Stimulated activated CD8-positive, alpha-beta memory T cell treated with anti-CD3 and anti-CD28 coated beads, Interleukin-12 subunit alpha, Interleukin-12 subunit beta, amount 100 ng/mL, for 24 hours (primary cell): ENCODE results near the gene WNT3.
"Not testable (repeated sequence)": the region's sequence is repeated elsewhere in the genome, so short reads cannot be mapped to it uniquely, and the experiment has no call there.

Experiments used
- DNase-seq: peaks from one replicate; pipeline ENCODE4 v3.0.0-alpha.2; 2020; ENCODE audit errors: extremely low read depth

Gene WNT3

DNA sequence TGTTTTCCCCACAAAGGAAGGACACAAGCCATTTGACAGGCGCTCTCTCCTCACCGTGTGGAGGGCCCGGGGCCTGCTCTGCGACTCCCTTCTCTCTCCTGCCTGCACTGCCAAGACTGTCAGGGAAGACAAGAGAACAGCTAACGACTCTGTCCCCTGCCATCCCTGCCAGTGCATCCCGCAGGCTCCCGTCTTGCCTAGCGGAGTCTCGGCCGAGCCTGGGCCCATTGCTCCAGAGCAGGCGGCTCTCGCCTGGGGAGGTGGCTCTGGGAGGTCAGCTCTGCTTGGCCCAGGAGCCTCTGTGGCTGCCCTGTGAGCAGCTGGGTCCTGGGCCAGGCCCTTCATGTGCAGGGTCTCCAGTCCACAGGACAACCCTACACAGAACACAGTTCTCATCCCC lies 53.0 kb downstream of the WNT3 start:
- no peak for DNase-seq

DNA sequence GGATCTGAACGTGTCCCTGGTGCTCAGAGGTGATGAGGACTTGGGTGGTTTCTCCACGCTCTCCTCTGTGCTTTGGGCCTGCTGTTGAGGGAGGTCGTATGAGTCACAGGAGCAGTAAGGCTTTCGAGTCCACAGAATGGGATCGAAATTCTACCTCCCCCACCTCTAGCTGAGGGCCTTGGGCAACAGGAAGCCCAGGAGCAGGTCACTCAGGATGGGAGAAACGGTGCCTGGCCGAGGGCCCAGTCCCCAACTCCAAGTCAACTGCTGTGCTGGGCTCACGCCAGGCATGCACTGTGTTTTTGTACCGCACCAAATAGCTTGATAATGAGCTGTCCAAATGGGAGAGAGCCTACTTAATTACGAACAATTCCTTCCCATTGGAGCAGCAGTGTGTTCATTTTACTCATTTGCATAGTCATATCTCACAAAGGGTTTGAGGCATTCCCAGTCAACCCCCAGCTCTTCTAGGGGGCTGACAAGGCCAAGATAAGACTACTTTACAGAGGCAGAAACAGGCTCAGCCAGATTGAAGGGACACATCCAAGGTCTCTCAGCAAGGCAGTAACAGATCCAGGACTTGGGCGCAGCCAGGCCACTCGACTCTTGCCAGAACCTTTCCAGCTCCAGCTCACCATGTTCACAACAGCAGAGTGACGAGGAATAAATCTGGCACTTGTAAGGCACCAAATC lies 53.6 kb downstream of the WNT3 start:
- no peak for DNase-seq

DNA sequence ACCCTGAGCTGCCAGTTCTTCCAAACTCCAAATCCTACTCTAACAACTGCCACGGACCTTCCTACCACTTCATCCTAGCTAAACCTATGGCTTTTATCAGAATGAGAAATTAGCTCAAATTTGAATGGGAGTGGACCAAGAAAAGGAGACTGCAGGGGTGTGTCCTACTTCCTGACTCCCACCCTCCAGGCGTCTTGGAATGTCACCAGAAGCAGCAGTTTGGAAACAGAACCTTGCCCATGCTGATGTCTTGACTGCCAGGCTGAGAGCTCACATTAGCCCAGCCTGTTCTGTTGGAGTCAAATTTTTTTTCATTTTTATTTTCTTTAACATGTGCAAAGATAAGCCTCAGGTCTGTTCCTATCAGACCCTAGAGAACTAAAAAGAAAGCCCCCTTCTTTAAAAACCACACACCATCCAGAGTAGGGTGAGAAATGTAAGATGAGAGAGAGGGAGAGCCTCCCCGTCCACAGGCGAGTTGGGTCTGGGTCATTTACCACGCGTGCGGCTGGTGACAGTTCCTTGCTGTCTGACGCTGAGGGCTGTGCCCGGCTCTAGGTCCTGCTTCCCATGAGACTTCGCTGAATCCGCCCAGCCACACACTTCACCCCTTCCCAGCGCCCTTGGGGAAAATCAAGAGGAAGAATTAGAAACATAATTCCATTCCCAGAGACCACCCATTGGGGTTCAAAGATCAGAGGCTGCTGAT lies 54.3 kb downstream of the WNT3 start:
- no peak for DNase-seq

DNA sequence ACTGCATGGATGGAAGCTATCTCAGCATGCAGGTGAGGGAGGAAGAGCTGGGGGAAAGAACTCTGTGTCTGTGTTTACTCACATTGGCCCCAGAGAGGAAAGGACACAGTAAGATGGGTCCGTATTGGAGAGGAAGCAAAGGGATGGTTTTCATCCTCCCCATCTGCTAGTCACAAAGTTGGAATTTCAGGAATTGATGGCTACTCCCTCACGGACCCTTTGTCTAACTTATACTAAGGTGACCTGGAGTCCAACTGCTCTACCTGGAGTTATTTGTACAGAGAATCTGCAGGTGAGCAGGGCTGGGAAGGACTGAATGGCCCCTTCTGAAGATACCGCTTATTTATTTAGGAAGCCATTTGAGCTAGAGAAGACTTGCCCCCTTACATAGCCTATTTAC lies 55.1 kb downstream of the WNT3 start:
- no peak for DNase-seq

DNA sequence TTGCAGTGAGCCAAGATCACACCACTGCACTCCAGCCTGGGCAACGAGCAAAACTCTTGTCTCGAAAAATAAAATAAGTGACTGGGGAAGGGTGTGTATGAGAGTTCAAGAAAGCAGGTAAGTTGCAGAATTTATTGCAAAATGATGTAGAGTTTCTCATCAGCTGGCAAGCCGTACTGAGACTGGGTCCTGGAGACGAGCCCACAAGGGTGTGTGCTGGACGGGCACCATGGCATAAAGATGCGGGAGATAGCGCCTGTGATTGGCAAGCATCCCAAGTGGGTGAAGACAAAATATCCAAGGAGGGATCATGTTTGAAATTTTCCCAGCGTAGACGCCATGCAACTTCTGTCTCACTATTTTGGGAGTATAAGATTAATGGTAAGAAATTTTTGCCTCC lies 59.4 kb downstream of the WNT3 start:
- no peak for DNase-seq

DNA sequence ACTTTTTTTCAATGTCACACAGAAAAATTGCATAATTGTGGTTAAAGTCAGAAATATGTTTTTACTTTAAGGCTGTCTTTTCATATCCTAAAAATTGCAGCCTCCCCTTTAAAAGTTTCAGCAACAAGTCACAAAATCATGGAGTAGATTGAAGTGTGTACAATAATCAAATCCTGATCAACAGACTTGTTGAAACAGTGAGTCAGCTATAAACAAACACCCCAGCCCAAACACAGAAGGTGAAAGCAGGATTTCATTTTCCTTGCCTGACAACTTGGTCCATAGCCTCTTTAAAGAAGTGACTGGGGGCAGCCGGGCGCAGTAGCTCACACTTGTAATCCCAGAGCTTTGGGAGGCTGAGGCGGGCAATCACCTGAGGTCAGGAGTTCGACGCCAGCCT lies 59.9 kb downstream of the WNT3 start:
- no peak for DNase-seq

DNA sequence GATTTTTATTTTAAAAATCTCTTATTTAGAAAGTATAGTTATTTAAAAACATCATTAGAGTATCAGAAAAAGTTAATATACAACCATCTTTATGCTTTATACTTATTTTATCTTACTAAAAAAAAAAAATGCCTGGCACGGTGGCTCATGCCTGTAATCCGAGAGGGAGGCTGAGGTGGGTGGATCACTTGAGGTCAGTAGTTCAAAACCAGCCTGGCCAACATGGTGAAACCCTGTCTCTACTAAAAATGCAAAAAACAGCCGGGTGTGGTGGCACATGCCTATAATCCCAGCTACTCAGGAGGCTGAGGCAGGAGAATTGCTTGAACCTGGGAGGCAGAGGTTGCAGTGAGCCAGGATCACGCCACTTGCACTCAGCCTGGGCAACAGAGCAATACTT lies 60.9 kb downstream of the WNT3 start:
- DNase-seq, result not testable (repeated sequence)

DNA sequence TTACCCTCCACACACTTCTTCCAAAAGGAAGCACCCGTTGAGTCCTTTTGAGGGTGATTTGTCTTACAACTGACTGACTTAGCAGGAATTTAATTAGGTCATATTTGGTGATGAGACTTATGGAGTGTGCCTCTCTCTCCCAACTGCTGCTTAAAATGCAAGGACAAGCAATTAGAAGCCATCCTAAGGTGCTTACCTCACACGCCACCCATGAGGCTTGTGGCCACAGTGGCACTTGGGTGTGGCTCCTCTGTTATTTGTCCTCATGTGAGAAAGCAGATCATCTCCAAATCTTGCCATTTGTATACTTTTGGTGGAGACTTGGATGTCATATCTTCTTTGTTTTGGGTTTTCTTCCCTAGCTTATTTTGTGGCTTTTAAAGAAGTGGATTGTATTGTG lies 61.6 kb downstream of the WNT3 start:
- DNase-seq, result no peak

DNA sequence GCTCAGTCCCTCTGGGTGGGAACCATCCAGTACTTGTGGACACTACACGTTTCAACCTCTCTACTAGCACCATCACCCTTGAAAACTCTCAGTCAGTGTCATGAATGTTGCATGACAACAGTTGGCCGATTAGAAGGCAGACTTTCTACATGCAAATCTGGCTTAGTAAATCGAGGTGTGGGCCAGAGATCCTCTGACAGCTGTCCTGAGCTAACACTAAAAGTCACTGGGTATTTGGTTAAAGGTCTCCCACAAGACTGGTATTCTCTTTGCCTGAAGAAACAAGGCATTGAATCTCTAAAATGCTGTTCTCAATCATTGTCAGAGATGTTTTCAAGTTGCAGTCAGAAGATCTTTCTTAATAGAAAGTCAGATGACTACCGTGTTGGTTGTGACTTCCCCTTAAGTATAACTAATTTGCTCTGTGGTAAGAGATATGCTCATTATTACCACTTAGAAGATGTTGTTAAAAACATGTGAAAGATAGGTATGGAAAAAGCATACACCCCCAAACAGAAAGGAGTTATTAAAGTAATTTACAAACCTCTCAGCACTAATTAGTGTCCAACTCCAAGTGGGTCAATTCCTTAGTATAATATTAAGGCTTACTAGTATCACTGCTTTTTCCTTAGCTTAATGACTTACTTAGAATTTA lies 62.3 kb downstream of the WNT3 start:
- no peak for DNase-seq

DNA sequence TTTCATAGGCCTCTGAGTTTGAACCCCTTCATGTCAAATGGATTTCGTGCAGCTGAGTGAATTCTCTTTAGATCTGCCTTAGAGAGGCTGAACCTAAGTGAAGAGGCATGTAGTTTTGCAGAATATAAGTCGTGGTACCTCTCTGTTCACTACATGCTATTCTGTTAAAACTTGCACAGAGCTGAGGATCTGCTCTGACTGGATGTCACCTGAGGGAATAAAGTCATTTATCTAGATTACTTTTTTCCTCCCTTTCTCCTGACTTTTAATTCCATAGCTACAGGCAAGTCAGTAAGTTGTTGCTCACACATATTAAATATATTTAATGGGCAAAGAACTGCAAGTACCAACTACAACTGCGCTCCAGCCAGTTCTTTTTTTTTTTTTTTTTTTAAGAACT lies 64.7 kb downstream of the WNT3 start:
- no peak for DNase-seq

DNA sequence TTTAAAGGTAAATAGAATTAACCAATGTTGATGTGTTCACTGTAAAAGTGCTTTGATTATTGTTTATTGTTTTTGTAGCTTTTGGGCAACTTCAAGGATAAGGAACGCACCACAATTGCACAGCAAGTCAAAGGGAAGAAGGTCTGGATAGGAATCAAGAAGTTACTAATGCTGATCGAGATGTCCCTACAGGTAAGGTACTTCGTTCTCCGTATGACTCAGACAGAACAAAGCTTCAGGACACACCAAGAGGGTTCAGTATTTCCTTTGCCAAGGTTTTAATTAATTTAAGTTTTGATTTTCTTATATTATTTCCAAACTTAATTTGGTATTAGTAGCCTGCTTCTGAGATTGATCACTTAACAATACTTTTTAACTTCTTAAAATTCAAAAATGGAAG lies 67.1 kb downstream of the WNT3 start:
- DNase-seq, result no peak

DNA sequence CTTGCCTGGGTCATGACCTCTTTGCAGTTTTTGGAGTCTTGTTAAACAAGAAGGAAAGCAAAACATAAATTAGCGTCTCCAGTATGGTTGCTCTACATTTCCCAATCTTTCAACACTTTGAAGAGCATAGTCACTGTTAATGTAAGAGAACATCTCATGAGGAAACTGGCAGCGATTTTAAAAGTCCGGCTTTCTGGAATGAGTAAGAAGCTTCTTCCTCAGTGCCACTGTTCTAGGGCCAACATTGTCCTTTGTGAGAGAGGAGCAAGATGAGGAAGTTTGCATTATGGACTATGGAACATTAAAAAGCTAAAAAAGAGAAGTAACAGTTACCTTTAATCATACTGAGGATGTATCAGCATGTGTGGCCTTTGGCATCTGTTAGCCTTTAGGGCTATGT lies 73.1 kb downstream of the WNT3 start:
- DNase-seq, result no peak

DNA sequence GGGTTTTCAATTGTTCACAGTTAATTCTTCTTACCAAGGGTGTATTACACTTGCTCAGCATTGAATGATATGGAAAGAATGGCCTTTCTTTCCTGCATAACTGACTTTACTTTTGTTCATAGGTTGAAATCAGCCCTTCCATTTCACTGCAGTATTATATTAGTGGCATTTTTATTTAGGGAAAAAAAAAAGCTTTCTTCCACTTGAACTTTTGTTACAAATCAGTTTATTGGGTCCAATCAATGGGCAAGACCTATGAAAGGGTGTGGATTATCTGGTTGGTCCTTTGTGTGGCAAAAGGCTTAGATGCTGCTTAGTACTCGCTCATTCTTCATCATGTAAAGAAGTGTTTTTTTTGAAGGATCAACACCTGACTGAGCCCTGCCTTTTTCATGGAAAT lies 74.1 kb downstream of the WNT3 start:
- no peak for DNase-seq

DNA sequence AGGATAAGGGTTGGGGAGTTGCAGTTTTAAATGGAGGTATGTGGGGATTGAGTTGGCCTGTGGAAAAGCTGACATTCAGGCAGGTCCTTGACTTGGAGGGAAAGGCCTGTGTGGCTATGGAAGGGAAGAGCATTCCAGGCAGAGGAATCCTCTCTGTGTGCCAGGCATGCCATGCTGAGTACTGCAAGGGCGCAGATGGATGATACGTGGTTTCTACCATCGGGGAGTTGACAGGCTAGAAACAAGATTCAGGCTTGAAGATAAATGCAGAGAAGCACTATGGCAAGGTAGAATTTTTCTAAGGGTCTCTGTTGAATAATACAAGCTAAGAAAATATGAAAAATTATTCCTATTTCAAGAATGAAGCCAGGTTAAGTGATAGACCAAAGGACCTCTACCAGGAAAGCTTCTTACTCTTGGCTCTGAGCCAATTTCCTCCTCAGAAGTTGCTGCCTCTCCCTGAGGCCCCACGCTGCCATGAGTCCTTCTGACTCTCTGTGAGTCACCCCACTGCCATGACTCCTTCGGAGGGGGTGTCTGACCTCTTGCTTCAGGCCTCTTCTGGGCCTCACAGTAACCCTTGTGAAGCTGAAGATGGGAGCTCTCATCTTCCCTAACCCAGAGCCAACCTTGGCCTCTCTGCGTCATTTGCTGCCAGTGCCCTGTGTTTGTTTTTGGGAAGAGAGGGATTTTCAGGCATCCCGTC lies 75.8 kb downstream of the WNT3 start:
- DNase-seq, result no peak

DNA sequence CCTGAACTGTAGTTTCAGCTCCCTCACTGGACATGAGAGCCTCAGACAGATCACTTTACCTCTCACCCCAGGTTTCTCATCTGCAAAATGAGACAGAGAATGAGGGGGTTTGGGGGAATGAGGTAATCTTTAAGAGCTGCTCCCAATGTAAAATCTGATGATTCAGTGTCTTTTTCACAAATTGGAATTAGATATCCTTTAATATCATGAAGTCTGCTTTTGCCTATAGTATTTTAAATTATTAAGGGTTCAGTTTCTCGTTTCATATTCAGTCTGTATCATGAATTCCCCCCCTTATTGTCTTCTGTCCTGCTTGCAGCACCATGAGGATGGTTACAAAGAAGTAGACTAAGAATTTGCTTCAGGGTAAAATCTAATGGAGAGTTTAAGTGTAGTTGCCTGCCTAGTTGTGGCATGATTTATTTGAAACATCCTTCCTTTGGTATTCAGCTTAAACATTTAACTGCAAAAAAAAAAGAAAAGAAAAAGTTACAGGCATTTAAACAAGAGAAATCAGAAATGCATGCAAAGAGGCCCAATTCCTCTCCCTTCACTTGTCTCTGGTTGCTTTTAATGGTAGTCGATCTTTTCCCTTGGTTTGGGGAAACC lies 77.3 kb downstream of the WNT3 start:
- DNase-seq, result no peak

DNA sequence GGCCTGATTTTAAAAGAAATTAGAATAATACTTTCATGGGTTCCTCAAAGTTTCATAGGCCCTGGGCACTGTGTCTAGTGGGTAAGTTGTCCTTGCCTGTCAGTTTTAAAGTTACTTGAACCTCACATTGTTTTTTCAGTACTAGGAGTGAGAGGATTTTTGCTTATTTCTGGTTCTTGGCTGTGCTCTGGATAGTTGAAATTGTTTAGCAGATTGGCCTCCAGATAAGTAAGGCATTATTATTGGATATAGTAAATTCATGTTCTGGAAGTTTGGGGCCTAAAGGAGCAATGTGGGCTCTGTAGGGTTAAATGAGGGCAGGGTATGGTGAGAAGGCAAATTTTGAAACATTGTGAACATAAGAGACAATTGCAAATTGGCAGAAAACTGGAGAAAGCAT lies 78.5 kb downstream of the WNT3 start:
- DNase-seq, result no peak

DNA sequence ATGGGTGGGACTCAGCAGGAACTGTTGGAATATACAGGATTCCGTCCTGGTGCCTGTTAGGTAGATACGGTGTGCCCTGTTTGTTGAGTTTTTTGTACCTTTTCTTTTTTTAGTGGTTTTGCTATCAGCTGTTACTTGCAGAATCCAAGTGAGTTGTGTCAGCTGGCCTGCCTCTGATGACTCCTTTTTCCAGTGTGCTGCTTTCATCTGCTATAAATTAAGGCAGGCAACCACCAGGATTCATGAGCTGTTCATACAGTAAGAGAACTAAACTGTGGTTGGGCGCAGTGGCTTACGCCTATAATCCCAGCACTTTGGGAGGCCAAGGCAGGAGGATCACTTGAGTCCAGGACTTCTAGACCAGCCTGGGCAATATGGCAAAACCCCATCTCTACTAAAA lies 79.9 kb downstream of the WNT3 start:
- DNase-seq, result no peak

DNA sequence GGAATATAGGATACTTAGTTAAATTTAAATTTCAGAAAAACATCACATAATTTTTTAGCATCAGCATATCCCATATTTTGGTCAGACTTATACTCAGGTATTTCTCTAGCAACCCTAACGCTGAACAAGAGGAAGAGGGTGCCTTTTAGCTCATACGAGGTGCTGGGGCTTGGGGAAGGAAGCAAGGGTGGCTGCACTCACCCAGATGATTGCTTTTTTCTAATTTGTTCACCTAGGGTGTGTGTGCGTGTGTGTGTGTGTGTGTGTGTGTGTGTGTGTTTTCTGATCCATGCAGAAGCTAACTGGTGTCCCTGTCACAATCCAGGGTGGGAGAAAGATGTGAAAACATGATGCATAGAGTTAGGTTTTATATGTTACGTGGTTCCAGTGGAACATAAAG lies 81.2 kb downstream of the WNT3 start:
- no peak for DNase-seq

DNA sequence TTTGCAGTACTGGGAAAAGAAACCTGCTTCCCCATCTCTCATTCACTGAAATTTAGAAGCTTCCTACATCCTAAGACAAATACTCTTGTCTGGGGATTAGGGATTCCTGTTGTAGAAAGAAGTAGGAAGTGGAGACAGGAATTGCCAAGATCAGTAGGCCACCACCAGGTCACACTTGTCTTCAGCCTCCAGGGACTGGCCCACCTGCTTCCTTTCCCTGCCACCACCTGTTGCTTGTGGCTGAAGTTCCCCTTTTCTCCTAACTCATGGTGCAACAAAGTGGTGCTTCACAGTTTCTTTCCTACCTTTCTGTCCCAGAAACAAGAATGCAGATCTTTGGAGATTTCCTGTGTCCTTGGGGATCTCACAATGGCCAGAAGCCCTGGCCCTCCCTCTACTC lies 82.4 kb downstream of the WNT3 start:
- no peak for DNase-seq

DNA sequence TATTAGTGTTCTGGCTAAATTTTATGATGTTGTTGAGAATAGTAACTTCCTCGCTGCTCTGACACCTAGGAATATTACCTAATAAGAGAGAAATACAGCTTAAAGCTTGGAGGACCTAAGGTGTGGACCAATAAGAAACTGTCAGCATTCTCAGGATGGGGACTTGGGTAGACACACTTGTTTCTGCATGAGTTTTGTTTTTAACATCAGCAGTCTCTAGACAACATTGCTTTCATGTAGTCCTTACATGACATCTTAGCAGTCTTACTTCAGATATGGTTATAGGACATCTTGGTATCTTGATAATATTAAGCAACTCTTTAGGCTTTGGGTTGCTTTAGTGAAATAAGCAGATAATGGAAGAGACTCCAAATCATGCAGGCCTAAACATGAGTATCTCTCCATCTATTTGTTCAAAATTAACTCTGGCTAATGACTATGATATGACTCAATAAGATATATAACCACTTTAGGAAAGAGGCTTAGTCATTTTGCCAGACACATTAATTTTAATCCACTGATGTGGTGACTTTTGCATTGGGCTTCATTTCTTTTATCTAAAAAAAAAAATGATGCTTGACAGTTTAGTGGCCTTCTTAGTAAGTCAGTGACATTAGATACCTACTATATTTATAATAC lies 84.5 kb downstream of the WNT3 start:
- DNase-seq, result no peak

DNA sequence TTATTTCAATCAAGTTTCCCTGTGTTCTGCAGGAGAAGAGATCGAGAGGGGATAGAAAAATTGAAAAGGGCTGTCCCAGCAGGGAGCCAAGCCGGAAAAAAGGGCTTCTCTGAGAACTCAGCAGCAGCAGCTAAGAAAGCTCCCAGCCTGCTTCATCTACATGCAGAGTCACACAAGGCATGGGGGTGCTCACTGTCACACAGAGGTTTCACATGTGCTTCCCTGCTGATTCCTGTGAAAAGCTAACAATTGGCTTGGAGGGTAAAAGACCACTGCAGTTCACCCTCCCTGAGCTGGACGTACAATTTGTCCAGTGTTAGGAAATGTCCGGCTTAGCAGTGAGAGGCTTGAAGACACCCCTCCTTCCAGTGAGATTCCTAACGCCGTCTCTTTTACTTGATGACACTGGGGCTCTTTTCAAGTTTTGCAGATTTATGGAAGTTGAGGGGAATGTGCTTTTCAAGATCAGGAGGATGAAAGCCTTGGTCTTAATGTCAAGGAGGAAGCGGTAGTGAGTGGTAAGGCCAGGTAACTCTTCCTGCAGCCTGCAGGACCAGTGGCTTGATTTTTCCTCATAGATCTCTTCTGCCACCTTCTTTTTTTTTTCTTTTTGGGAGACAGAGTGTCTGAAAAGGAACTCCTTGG lies 85.6 kb downstream of the WNT3 start:
- no peak for DNase-seq
